GM10248 (cell line): ENCODE measurements around the gene FBLN2.

Experiments used
- CTCF ChIA-PET: fragments of 300-600 bp; sonication (Branson Sonifier 250); formaldehyde crosslinking; extraction: SDS; loops from one replicate; lab custom pipeline; 2021; ENCODE audit warnings: antibody characterized with exemption; lab: Yijun Ruan, JAX
- POLR2A ChIA-PET: fragments of 350-650 bp; sonication (Branson Sonifier 250); formaldehyde crosslinking; extraction: SDS; loops from one replicate; lab custom pipeline; 2020; ENCODE audit warnings: antibody characterized with exemption; lab: Yijun Ruan, JAX
- DNase-seq: peaks from one replicate; pipeline ENCODE4 v3.0.0; 2012; ENCODE audit errors: extremely low spot score
- TF ChIP-seq, protein P1 (sequence below): IDR thresholded peaks from 2 replicates; pipeline ENCODE4 v1.5.1; 2012; ENCODE audit warnings: mild to moderate bottlenecking, low read depth; ENCODE audit errors: extremely low read depth, missing control alignments, control extremely low read depth

The FBLN2 gene

DNA sequence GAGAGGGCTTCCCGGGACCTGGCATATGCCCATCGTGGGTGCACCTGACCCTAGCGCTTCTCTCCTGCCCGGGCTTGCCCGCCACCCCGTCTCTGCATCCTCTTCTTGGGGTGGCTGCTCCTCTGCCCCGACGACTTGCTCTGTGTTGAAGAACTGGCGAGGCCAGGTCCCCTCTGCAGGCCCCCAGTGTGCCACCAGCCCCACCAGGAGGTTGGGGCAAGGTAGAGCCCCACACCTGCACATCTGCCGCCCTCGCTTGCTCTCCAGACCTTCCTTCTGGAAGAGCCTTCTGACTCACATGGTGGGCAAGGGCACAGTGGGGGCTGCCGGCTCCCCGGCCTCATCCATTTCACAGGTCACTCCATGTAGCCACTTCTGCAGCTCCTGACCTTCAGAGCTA lies 84.3 kb downstream of the FBLN2 start:
- ChIA-PET CTCF (interaction anchor here (1.2 to 10.1 kb wide), 3 partner anchors 9 to 137 kb away, joined by 3 to 87 read pairs (median 6); no protein-coding TSS in a partner anchor), POLR2A (no interaction called here)
- TF ChIP-seq, protein P1, sequence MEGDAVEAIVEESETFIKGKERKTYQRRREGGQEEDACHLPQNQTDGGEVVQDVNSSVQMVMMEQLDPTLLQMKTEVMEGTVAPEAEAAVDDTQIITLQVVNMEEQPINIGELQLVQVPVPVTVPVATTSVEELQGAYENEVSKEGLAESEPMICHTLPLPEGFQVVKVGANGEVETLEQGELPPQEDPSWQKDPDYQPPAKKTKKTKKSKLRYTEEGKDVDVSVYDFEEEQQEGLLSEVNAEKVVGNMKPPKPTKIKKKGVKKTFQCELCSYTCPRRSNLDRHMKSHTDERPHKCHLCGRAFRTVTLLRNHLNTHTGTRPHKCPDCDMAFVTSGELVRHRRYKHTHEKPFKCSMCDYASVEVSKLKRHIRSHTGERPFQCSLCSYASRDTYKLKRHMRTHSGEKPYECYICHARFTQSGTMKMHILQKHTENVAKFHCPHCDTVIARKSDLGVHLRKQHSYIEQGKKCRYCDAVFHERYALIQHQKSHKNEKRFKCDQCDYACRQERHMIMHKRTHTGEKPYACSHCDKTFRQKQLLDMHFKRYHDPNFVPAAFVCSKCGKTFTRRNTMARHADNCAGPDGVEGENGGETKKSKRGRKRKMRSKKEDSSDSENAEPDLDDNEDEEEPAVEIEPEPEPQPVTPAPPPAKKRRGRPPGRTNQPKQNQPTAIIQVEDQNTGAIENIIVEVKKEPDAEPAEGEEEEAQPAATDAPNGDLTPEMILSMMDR, result no peak
- no peak for DNase-seq

DNA sequence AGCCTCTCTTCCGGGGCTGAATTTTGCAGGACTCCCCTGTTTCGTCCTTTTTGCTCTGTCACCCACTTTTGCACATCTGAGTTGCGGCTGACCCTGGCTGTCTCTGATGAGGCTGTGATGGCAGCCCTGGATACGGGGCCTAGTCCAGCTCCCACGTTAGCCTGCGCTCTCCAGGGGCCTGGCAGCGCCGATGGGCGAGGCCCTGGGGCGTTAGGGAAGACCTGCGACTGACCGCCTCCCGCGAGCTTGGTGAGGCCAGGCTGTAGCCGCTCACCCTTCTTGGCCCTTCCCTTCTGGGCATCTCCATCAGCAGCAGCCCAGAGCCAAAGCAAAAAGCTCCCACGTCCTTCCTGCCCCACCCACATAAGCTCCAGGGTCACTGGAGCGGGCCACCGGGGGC lies 85.2 kb downstream of the FBLN2 start:
- DNase-seq, result no peak
- ChIA-PET CTCF (interaction anchor here (1.2 to 10.1 kb wide), 3 partner anchors 8 to 138 kb away, joined by 3 to 87 read pairs (median 6); no protein-coding TSS in a partner anchor), POLR2A (no interaction called here)
- TF ChIP-seq, protein P1, result no peak

DNA sequence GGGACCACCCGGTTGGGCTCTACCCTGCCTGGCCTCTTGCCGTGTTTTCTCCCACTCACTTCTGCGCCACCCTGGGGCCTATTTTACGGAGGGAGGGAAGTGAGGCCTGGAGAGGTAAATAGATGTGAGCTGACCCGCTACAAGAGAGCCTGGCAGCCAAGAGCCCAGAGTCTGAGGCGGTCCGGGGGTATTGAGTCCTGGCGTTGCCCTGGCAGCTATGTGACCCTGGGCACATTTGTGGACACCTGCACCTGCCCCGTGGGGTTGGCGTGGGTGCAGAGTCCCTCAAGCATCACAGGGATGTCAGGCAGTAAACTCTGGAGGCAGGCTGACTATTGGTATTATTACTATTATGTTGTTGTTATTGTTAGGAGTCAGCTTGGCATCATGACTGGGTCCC lies 85.7 kb downstream of the FBLN2 start:
- ChIA-PET CTCF (interaction anchor here (2.0 to 10.1 kb wide), 2 partner anchors 15 to 139 kb away, joined by 6 to 87 read pairs; no protein-coding TSS in a partner anchor), POLR2A (no interaction called here)
- TF ChIP-seq, protein P1, result no peak
- DNase-seq, result no peak

DNA sequence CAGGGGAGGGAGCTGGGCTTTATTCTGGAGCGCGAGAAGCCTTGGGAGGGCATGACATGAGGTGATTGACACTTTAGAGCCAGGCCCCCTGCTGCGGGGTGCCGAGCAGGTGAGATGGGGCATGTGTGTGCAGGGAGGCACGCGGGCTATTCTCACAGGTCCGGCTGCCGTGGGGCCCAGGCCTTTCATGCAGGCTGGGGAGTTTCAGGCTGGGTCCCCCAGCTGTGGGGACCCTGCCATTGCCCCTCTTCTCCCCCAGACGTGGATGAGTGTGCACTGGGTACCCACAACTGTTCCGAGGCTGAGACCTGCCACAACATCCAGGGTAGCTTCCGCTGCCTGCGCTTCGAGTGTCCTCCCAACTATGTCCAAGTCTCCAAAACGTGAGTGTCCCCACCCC lies 87.3 kb downstream of the FBLN2 start:
- TF ChIP-seq, protein P1, result no peak
- ChIA-PET CTCF (interaction anchor here (1.0 to 10.1 kb wide), 3 partner anchors 14 to 24 kb away, joined by 3 to 87 read pairs (median 5); no protein-coding TSS in a partner anchor), POLR2A (no interaction called here)
- DNase-seq, result no peak

DNA sequence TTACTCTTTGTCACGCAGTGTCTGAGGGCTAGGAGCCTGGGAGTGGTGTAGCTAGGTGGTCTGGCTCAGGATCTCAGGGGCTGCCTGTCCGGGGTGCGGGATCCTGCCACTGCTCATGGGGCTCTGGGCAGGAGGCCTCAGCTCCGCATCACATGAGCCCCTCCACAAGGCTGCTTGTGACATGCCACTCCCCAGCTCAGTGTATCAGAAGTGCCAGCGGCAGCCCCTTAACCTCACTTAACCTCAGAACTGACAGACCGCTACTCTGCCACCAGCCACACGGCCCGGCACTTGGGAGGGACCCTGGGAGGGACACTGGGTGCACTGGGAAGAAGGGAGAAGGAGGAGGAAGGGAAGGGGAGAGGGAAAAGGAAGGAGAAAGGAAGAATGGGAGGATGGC lies 87.9 kb downstream of the FBLN2 start:
- POLR2A ChIA-PET, result no interaction called here
- no peak for DNase-seq
- TF ChIP-seq, protein P1, result no peak
- CTCF ChIA-PET, result interaction anchor here (1.0 to 10.1 kb wide), 3 partner anchors 13 to 24 kb away, joined by 3 to 87 read pairs (median 5); no protein-coding TSS in a partner anchor

DNA sequence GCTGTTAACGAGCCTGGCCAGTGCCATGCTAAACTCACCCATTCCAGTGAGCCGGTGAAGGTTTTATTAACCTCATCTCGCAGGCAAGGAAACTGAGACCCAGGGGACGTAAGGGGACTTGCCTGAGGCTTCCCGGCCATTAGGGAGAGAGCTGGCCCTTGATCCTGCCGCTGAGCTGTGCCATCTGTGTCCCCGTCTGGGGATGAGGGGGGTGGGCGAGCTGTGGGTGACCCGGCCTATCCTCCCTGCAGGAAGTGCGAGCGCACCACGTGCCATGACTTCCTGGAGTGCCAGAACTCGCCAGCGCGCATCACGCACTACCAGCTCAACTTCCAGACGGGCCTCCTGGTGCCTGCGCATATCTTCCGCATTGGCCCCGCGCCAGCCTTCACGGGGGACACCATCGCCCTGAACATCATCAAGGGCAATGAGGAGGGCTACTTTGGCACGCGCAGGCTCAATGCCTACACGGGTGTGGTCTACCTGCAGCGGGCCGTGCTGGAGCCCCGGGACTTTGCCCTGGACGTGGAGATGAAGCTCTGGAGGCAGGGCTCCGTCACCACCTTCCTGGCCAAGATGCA lies 88.5 kb downstream of the FBLN2 start:
- ChIA-PET CTCF (interaction anchor here (1.2 to 10.1 kb wide), 2 partner anchors 12 to 18 kb away, joined by 5 to 87 read pairs; no protein-coding TSS in a partner anchor), POLR2A (no interaction called here)
- TF ChIP-seq, protein P1, result no peak
- DNase-seq, result no peak
